ENCODE results near the gene TRIM17.

TRIM17 gene

GRCh38 chr1:228411548-228412430 lies 4.9 kb downstream of the TRIM17 start:
- no peak for TF ChIP-seq PAX5 (IDR thresholded peaks at IDR 0.05; ENCODE audit: insufficient read depth, low read length, severe bottlenecking)
- TF ChIP-seq TAF1 (IDR thresholded peaks at IDR 0.05; ENCODE audit: low read depth, low read length), result no peak
- no peak for TF ChIP-seq POLR2AphosphoS5 (IDR thresholded peaks at IDR 0.05; ENCODE audit: low read depth, low read length)
- no peak for TF ChIP-seq POLR2A (IDR thresholded peaks at IDR 0.05; ENCODE audit: low read depth, low read length)
- TF ChIP-seq SPI1 (IDR thresholded peaks at IDR 0.05; ENCODE audit: low read depth, low read length), result no peak
- no peak for TF ChIP-seq POU2F2 (IDR thresholded peaks at IDR 0.05; ENCODE audit: low read depth, low read length)
- FAIRE-seq (no peak), DNase-seq (ENCODE audit: insufficient read length, low spot score) (no peak)

DNA sequence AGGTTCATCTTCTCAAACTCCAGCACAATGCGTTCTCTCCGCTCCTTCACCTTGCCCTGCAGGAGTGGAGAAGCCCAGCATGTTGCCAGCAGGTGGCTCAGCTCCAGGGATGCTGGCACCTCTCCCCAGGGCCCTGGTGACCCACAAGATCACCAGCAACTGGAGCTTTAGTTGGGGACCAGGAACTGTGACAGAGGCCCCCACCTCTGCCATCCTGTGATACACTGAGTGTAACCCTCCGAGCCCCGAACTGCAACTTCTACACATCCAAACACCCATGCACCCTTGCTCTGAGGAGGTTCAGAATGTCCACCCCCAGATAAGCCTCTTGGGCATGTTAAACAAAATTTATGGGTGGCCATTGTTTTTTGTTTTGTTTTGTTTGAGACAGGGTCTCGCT lies 5.5 kb downstream of the TRIM17 start:
- TF ChIP-seq POLR2A (IDR thresholded peaks at IDR 0.05; ENCODE audit: low read depth, low read length) (no peak), TAF1 (IDR thresholded peaks at IDR 0.05; ENCODE audit: low read depth, low read length) (no peak), POLR2AphosphoS5 (IDR thresholded peaks at IDR 0.05; ENCODE audit: low read depth, low read length) (no peak), POU2F2 (IDR thresholded peaks at IDR 0.05; ENCODE audit: low read depth, low read length) (no peak), PAX5 (IDR thresholded peaks at IDR 0.05; ENCODE audit: insufficient read depth, low read length, severe bottlenecking) (no peak), SPI1 (IDR thresholded peaks at IDR 0.05; ENCODE audit: low read depth, low read length) (no peak)
- FAIRE-seq (no peak), DNase-seq (ENCODE audit: insufficient read length, low spot score) (no peak)

GRCh38 chr1:228410671-228411070 lies 6.0 kb downstream of the TRIM17 start:
- no peak for DNase-seq (ENCODE audit: insufficient read length, low spot score)
- TF ChIP-seq PAX5 (IDR thresholded peaks at IDR 0.05; ENCODE audit: insufficient read depth, low read length, severe bottlenecking) (no peak), TAF1 (IDR thresholded peaks at IDR 0.05; ENCODE audit: low read depth, low read length) (no peak), POU2F2 (IDR thresholded peaks at IDR 0.05; ENCODE audit: low read depth, low read length) (no peak), POLR2A (IDR thresholded peaks at IDR 0.05; ENCODE audit: low read depth, low read length) (no peak), SPI1 (IDR thresholded peaks at IDR 0.05; ENCODE audit: low read depth, low read length) (no peak), POLR2AphosphoS5 (IDR thresholded peaks at IDR 0.05; ENCODE audit: low read depth, low read length) (no peak)
- no peak for FAIRE-seq

DNA sequence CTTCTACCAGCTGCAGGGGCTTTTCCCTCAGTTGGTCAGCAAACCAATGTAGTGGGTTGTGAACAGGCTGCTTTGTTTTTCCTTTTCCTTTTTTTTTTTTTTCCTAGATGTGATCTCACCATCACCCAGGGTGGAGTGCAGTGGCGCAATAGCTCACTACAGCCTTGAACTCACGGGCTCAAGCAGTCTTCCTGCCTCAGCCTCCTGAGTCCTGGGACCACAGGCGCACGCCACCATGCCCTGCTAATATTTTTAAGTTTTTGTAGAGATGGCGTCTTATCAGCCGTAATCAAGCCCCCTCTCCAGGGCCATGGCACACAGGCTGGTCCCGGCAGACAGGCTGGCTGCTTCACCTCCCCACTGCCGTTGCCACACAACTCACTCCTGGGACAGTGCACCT lies 6.6 kb downstream of the TRIM17 start:
- DNase-seq (ENCODE audit: insufficient read length, low spot score), result no peak
- no peak for FAIRE-seq
- TF ChIP-seq POLR2A (IDR thresholded peaks at IDR 0.05; ENCODE audit: low read depth, low read length) (no peak), POU2F2 (IDR thresholded peaks at IDR 0.05; ENCODE audit: low read depth, low read length) (no peak), POLR2AphosphoS5 (IDR thresholded peaks at IDR 0.05; ENCODE audit: low read depth, low read length) (no peak), TAF1 (IDR thresholded peaks at IDR 0.05; ENCODE audit: low read depth, low read length) (no peak), SPI1 (IDR thresholded peaks at IDR 0.05; ENCODE audit: low read depth, low read length) (no peak), PAX5 (IDR thresholded peaks at IDR 0.05; ENCODE audit: insufficient read depth, low read length, severe bottlenecking) (no peak)

GRCh38 chr1:228408869-228409805 lies 7.5 kb downstream of the TRIM17 start:
- DNase-seq (ENCODE audit: insufficient read length, low spot score), result no peak
- FAIRE-seq, result no peak
- TF ChIP-seq POU2F2 (IDR thresholded peaks at IDR 0.05; ENCODE audit: low read depth, low read length) (no peak), POLR2A (IDR thresholded peaks at IDR 0.05; ENCODE audit: low read depth, low read length) (no peak), SPI1 (IDR thresholded peaks at IDR 0.05; ENCODE audit: low read depth, low read length) (no peak), TAF1 (IDR thresholded peaks at IDR 0.05; ENCODE audit: low read depth, low read length) (no peak), POLR2AphosphoS5 (IDR thresholded peaks at IDR 0.05; ENCODE audit: low read depth, low read length) (no peak), PAX5 (IDR thresholded peaks at IDR 0.05; ENCODE audit: insufficient read depth, low read length, severe bottlenecking) (no peak)

GRCh38 chr1:228408041-228408868 lies 8.4 kb downstream of the TRIM17 start:
- no peak for FAIRE-seq

DNA sequence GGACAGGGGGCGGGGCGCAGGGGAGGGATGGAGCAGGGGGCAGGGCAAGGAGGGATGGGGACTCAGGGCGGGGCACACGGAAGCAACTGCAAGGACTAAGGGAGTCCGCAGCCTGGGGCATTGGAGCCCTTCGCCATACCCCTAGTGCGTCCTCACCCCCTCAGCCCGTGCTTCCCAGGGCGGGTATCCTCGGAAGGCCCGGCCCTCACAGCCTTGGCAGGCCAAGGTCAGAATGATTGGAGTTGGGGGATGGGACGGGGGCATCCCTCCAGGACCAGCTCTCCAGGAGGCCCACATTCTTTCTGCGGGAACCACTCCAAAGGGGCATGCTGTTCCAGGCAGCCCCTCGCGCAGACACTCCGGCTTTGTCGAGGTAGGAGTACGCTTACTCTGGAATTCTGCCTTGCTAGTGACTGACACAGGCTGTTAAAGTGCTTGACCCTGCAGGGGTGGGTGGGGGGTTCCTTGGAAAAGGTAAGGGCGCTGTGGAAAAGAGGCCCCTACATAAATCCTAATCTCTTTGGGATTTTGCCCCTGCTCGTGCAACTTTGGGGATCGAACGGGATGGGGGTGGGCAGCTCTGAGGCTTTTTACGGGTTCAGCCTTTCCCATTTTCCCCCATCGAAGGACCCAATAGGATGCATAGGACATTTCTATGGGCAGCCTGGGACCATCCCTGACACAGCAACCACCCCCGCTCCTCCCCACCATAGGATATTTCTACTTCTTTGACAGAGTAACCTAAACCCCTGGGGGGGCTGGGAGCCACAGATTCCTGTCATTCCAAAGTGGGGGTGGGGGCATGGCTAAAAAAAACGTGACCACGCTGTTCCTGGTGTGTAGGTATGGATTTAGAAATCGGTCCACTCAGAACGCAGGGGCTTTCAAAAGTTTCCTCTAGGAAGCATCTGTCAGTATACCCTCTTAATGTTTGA lies 9.3 kb downstream of the TRIM17 start:
- FAIRE-seq, result no peak
- TF ChIP-seq PAX5 (IDR thresholded peaks at IDR 0.05; ENCODE audit: insufficient read depth, low read length, severe bottlenecking), result no peak
- TF ChIP-seq POLR2A (IDR thresholded peaks at IDR 0.05; ENCODE audit: low read depth, low read length), result no peak
- TF ChIP-seq POU2F2 (IDR thresholded peaks at IDR 0.05; ENCODE audit: low read depth, low read length), result no peak
- TF ChIP-seq SPI1 (IDR thresholded peaks at IDR 0.05; ENCODE audit: low read depth, low read length), result no peak
- no peak for TF ChIP-seq TAF1 (IDR thresholded peaks at IDR 0.05; ENCODE audit: low read depth, low read length)
- no peak for TF ChIP-seq POLR2AphosphoS5 (IDR thresholded peaks at IDR 0.05; ENCODE audit: low read depth, low read length)
- DNase-seq (ENCODE audit: insufficient read length, low spot score), result no peak

More at GRCh38 chr1:228408041-228408868, 8.4 kb downstream of the TRIM17 start:
- TF ChIP-seq SPI1 (IDR thresholded peaks at IDR 0.05; ENCODE audit: low read depth, low read length) (no peak), TAF1 (IDR thresholded peaks at IDR 0.05; ENCODE audit: low read depth, low read length) (no peak), POLR2AphosphoS5 (IDR thresholded peaks at IDR 0.05; ENCODE audit: low read depth, low read length) (no peak)
- DNase-seq (ENCODE audit: insufficient read length, low spot score), result no peak

- DNase-seq (ENCODE audit: insufficient read length, low spot score), result no peak
- no peak for TF ChIP-seq PAX5 (IDR thresholded peaks at IDR 0.05; ENCODE audit: insufficient read depth, low read length, severe bottlenecking)
- TF ChIP-seq POLR2AphosphoS5 (IDR thresholded peaks at IDR 0.05; ENCODE audit: low read depth, low read length), result no peak
- TF ChIP-seq TAF1 (IDR thresholded peaks at IDR 0.05; ENCODE audit: low read depth, low read length), result no peak
- no peak for TF ChIP-seq SPI1 (IDR thresholded peaks at IDR 0.05; ENCODE audit: low read depth, low read length)
- TF ChIP-seq POU2F2 (IDR thresholded peaks at IDR 0.05; ENCODE audit: low read depth, low read length), result no peak
- no peak for TF ChIP-seq POLR2A (IDR thresholded peaks at IDR 0.05; ENCODE audit: low read depth, low read length)
- no peak for FAIRE-seq
Observed at GRCh38 chr1:228405979-228406228, 10.8 kb downstream of the TRIM17 start.

Data from GM12891 (cell line).